Measurements from ENCODE around the gene BANP.
"Not testable (repeated sequence)": the region's sequence is repeated elsewhere in the genome, so short reads cannot be mapped to it uniquely, and the experiment has no call there.

Gene BANP

DNA sequence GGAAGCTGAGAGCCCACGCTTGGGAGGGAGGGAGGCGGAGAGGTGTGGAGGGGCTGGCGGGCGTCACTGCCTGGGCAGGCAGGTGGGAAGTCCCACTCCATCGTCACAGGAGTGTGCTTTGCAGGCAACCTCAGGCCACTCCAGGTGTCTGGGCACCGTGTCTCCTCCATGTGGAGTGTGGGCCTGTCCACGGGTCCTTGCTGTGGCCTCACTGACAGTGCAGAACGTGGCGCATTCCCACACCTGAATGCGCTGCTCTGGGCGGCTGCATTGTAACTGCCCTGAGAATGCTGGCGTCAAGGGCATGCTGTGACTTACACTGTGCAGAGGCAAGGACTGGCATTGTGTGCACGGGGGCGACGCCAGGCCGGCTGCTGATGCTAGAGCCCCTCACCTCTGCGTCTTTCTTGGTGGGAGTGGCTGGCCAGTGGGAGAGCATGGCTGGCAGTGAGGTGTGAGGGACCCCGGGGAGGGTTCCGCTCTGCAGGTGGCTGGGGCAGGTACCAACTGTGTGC, 66.4 kb downstream of the BANP start:
- DNase-seq (ENCODE audit: low spot score) (no peak), ATAC-seq (ENCODE audit: low read depth) (no peak)
- Histone ChIP-seq H3K27me3 (ENCODE audit: insufficient read depth, poor library complexity, severe bottlenecking) (no peaks in the 10 kb centered on the region), H3K4me3 (ENCODE audit: severe bottlenecking) (no peak overlapping the region), H3K27ac (ENCODE audit: poor library complexity, severe bottlenecking) (no peak overlapping the region), H3K4me1 (ENCODE audit: insufficient read depth, poor library complexity, severe bottlenecking) (no peaks in the 10 kb centered on the region), H3K36me3 (ENCODE audit: low read depth) (no peaks in the 10 kb centered on the region), H3K9me3 (ENCODE audit: severe bottlenecking) (no peaks in the 10 kb centered on the region)
- TF ChIP-seq, protein P1, sequence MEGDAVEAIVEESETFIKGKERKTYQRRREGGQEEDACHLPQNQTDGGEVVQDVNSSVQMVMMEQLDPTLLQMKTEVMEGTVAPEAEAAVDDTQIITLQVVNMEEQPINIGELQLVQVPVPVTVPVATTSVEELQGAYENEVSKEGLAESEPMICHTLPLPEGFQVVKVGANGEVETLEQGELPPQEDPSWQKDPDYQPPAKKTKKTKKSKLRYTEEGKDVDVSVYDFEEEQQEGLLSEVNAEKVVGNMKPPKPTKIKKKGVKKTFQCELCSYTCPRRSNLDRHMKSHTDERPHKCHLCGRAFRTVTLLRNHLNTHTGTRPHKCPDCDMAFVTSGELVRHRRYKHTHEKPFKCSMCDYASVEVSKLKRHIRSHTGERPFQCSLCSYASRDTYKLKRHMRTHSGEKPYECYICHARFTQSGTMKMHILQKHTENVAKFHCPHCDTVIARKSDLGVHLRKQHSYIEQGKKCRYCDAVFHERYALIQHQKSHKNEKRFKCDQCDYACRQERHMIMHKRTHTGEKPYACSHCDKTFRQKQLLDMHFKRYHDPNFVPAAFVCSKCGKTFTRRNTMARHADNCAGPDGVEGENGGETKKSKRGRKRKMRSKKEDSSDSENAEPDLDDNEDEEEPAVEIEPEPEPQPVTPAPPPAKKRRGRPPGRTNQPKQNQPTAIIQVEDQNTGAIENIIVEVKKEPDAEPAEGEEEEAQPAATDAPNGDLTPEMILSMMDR (IDR thresholded peaks at IDR 0.05; ENCODE audit: poor library complexity, severe bottlenecking), result no peak

DNA sequence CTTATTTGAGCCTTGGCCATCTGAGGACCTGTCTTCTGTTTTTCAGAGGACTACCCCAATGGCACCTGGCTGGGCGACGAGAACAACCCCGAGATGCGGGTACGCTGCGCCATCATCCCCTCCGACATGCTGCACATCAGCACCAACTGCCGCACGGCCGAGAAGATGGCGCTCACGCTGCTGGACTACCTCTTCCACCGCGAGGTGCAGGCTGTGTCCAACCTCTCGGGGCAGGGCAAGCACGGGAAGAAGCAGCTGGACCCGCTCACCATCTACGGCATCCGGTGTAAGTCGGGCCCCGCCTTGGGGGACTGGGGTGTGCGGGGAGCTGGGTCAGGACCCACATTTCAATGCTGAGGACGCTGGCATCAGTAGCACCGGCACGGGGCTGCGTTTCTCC, 67.1 kb downstream of the BANP start:
- ATAC-seq (ENCODE audit: low read depth); H3K9me3 ChIP-seq (ENCODE audit: severe bottlenecking); H3K4me1 ChIP-seq (ENCODE audit: insufficient read depth, poor library complexity, severe bottlenecking); H3K27ac ChIP-seq (ENCODE audit: poor library complexity, severe bottlenecking); H3K27me3 ChIP-seq (ENCODE audit: insufficient read depth, poor library complexity, severe bottlenecking); H3K4me3 ChIP-seq (ENCODE audit: severe bottlenecking); DNase-seq (ENCODE audit: low spot score); H3K36me3 ChIP-seq (ENCODE audit: low read depth): not testable (repeated sequence)

DNA sequence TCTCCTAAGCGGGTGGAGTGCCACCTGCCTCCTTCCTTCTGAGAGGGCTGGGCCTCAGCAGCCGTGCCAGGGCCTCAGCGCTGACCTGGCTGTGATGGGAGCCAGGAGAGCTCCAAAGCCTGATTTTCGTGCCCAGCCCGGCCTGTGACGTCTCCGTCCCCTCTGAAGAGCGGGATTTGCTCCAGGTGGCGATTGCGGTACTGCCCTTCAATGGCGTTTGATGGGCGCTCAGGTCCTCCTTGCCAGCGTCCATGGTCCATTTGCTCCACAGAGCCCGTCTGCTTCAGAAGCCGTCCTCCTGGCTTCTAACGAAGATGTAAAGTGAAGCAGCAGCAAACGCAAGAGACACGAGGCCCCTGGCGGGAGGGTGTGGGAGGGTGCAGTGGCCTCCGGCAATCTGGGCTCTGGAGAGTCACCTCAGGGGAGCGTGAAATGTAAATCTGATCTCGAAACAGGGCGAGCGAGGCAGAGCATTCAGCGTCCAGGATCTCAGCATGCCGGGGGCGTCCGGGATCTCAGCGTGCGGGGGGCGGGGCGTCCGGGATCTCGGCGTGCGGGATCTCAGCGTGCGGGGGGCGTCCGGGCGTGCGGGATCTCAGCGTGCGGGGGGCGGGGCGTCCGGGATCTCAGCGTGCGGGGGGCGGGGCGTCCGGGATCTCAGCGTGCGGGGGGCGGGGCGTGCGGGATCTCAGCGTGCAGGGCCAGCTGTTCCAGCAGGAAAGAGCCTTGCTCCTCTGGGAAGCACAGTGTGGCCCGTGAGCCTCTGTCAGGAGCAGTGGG, 68.0 kb downstream of the BANP start:
- H3K36me3 ChIP-seq (ENCODE audit: low read depth); H3K27ac ChIP-seq (ENCODE audit: poor library complexity, severe bottlenecking); H3K4me3 ChIP-seq (ENCODE audit: severe bottlenecking); ATAC-seq (ENCODE audit: low read depth); DNase-seq (ENCODE audit: low spot score); H3K27me3 ChIP-seq (ENCODE audit: insufficient read depth, poor library complexity, severe bottlenecking); H3K4me1 ChIP-seq (ENCODE audit: insufficient read depth, poor library complexity, severe bottlenecking); H3K9me3 ChIP-seq (ENCODE audit: severe bottlenecking): not testable (repeated sequence)

DNA sequence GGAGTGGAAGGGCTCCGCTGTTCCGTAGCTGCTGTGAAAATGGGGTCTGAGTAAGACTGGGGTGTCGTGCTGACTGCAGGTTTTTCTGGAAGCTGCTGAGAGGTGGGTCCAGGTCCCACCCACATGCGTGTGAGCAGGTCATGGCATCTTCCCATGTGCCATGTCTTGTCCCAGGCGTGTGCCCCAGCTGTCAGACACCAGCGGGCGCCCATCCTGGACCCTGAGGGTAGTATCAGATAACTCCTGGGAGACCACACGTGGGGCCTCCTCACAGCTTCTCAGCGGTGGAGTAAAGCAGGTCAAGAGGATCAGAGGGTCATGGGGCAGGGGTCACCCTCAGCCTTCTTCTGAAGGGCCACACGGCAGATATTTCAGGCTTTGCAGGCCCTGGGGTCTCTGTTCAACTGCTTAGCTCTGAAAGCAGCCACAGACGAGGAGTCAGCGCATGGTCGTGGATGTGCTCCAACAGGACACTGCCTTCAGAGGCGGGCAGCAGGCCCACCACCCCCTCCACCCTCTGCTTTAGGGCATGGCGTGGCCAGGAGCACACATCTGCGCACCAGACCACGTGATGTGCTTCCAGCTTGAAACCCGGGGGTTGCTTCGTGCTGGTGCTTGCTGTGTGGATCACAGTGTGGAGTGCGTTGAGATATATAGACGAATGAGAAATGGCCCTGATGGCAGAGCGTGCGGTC, 68.7 kb downstream of the BANP start:
- DNase-seq (ENCODE audit: low spot score), result no peak
- Histone ChIP-seq H3K27me3 (ENCODE audit: insufficient read depth, poor library complexity, severe bottlenecking) (no peaks in the 10 kb centered on the region), H3K9me3 (ENCODE audit: severe bottlenecking) (no peaks in the 10 kb centered on the region), H3K27ac (ENCODE audit: poor library complexity, severe bottlenecking) (no peak overlapping the region), H3K4me1 (ENCODE audit: insufficient read depth, poor library complexity, severe bottlenecking) (no peaks in the 10 kb centered on the region), H3K4me3 (ENCODE audit: severe bottlenecking) (no peak overlapping the region), H3K36me3 (ENCODE audit: low read depth) (no peaks in the 10 kb centered on the region)
- TF ChIP-seq, protein P1 (IDR thresholded peaks at IDR 0.05; ENCODE audit: poor library complexity, severe bottlenecking), result no peak
- ATAC-seq (ENCODE audit: low read depth), result no peak

DNA sequence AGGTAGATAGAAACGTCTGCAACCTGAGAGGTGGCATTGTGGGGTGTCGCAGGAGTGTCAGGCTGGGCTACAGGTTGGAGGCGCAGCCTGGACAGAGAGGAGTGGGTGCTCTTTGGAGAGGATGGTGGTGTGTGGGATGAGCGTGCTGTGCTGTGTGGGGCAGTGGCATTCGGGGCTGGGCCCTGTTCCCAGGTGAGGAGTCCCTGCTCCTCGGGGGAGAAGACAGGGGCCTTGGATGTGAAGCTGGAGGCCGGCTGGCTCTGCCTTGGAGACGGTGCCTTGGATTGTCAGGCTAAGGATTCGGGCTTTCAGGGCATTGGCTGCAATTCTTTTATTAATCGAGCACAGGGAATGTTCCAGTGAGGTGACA, 69.3 kb downstream of the BANP start:
- H3K27ac ChIP-seq (ENCODE audit: poor library complexity, severe bottlenecking), result no peak overlapping the region
- TF ChIP-seq, protein P1 (IDR thresholded peaks at IDR 0.05; ENCODE audit: poor library complexity, severe bottlenecking), result no peak
- ATAC-seq (ENCODE audit: low read depth), result no peak

DNA sequence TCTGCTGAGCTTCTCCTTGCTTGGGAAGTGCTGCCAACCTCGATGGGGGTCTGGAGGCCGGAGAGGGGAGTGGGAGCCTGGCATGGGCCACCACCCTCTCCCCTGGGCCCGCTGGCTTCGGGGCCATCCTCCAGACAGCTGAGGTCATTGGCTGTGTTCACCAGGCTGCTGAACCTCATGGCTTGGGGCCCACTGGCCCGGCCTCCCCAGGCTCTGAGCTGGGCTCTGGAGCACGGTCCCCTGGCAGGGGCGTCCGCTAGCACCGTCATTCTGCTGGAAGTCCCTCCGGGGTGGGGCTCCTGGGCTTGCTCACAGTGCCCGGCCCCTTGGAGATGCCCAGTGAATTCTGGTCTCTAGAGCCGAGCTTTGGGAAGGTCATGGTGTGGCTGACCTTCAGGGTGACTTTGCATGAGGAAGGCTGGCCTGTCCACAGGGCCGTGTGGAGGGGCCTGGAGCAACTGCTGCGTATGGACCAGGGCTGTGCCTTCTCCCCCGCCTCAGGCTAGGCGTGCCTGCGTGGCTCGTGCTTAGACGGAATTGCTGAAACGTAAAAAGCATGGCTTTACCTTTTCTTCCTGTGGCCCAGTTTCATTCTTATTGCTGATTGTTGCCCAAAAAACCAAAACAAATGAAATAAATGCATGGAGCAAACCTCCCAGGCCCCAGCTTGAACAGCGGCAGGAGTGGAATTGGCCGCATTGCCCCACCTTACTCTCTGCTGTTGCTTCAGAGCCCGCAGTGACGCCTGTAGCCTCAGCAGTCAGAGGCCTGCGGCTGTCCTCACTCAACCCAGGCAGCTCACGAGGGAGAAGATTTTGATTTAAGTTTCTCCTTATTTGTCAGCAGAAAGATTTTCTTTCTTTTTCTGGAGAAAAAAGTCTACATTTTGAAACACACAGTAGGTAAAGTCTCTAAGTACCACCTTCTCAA, 70.1 kb downstream of the BANP start:
- not testable (repeated sequence) for ATAC-seq (ENCODE audit: low read depth); H3K36me3 ChIP-seq (ENCODE audit: low read depth); H3K27ac ChIP-seq (ENCODE audit: poor library complexity, severe bottlenecking); H3K9me3 ChIP-seq (ENCODE audit: severe bottlenecking); DNase-seq (ENCODE audit: low spot score); H3K4me1 ChIP-seq (ENCODE audit: insufficient read depth, poor library complexity, severe bottlenecking); H3K4me3 ChIP-seq (ENCODE audit: severe bottlenecking); H3K27me3 ChIP-seq (ENCODE audit: insufficient read depth, poor library complexity, severe bottlenecking)

More for the DNA sequence above, 69.3 kb downstream of the BANP start:
- no peak for DNase-seq (ENCODE audit: low spot score)
- Histone ChIP-seq H3K4me1 (ENCODE audit: insufficient read depth, poor library complexity, severe bottlenecking) (no peaks in the 10 kb centered on the region), H3K36me3 (ENCODE audit: low read depth) (no peaks in the 10 kb centered on the region), H3K27me3 (ENCODE audit: insufficient read depth, poor library complexity, severe bottlenecking) (no peaks in the 10 kb centered on the region), H3K9me3 (ENCODE audit: severe bottlenecking) (no peaks in the 10 kb centered on the region), H3K4me3 (ENCODE audit: severe bottlenecking) (no peak overlapping the region)

Measured in RWPE2 (cell line).